GM19099 (cell line): ENCODE data around the gene GPX4.

Experiments
- POLR2A ChIP-seq: IDR thresholded peaks from 3 replicates; pipeline ENCODE4 v1.6.1; 2011; ENCODE audit warnings: low read depth; ENCODE audit not compliant: insufficient read length; ENCODE audit errors: extremely low read depth

GPX4 gene

GRCh38 chr19:1123381-1123780, 19.6 kb downstream of the GPX4 start:
- no peak for TF ChIP-seq POLR2A

GRCh38 chr19:1123885-1124677, 20.3 kb downstream of the GPX4 start:
- no peak for TF ChIP-seq POLR2A

GRCh38 chr19:1125601-1126467, 22.0 kb downstream of the GPX4 start:
- TF ChIP-seq POLR2A, result no peak

GRCh38 chr19:1126984-1127760, 23.4 kb downstream of the GPX4 start:
- no peak for TF ChIP-seq POLR2A

- no peak for TF ChIP-seq POLR2A
These were observed 24.3 kb downstream of the GPX4 start for GRCh38 chr19:1128106-1128505.

GRCh38 chr19:1129535-1129934, 25.7 kb downstream of the GPX4 start:
- TF ChIP-seq POLR2A, result no peak

GRCh38 chr19:1130771-1131717, 27.2 kb downstream of the GPX4 start:
- TF ChIP-seq POLR2A, result no peak

GRCh38 chr19:1131718-1132551, 28.1 kb downstream of the GPX4 start:
- TF ChIP-seq POLR2A, result peak; percentile 66

GRCh38 chr19:1132552-1133383, 29.0 kb downstream of the GPX4 start:
- no peak for TF ChIP-seq POLR2A

GRCh38 chr19:1133471-1133929, 29.7 kb downstream of the GPX4 start:
- peak; percentile 80 for TF ChIP-seq POLR2A

- no peak for TF ChIP-seq POLR2A
These were observed 30.6 kb downstream of the GPX4 start for GRCh38 chr19:1134431-1134830.

- TF ChIP-seq POLR2A, result no peak
These were observed 31.7 kb downstream of the GPX4 start for GRCh38 chr19:1135454-1135853.
